ENCODE data around the gene ELMO3.

ELMO3 gene

DNA sequence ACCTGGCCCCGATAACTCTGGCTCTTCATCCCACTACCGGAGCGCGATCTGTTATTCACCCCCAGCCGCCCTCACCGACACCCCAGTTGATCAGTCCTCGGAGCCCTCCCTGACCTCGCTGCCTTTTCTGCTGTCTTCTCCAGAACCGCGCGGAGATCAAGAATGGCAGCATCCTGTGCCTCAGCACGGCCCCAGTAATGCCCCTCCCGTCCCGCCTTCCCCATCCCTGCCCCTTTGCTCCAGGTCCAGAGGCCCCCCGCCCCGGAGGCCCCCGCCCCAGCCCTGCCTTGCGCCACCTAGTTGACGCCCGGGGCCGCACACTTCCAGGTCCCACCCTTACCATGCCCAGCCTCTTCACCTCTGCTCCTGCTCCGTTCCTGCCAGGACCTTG lies 872 bp downstream of the ELMO3 start:
- no peak for DNase-seq

DNA sequence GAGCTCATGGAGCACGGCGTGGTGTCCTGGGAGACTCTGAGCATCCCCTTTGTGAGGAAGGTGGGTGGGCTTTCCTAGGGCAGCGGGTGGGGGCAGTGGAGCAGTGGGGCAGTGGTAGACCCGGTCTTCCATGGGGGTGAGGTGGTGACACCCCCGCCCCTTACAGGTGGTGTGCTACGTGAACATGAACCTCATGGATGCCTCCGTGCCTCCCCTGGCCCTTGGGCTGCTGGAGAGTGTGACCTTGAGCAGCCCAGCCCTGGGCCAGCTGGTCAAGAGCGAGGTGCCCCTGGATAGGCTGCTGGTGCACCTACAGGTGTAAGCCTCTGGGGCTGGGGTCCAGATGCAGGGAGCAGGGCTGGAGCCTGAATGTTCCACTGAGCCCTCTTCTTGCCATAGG lies 1.6 kb downstream of the ELMO3 start:
- no peak for DNase-seq

GRCh38 chr16:67201411-67202345 lies 2.7 kb downstream of the ELMO3 start:
- DNase-seq: no peak

DNA sequence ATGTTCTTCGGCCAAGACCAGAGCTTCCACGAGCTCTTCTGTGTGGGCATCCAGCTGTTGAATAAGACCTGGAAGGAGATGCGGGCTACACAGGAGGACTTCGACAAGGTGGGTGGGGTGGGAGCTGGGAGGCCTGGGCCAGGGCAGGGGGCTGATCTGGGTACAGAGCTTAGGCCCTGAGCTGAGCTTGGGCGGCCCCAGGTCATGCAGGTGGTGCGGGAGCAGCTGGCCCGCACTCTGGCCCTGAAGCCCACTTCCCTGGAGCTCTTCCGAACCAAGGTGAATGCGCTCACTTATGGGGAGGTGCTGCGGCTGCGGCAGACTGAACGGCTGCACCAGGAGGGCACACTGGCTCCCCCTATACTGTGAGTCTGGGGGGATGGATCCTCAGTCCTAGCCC lies 3.5 kb downstream of the ELMO3 start:
- no peak for DNase-seq

DNA sequence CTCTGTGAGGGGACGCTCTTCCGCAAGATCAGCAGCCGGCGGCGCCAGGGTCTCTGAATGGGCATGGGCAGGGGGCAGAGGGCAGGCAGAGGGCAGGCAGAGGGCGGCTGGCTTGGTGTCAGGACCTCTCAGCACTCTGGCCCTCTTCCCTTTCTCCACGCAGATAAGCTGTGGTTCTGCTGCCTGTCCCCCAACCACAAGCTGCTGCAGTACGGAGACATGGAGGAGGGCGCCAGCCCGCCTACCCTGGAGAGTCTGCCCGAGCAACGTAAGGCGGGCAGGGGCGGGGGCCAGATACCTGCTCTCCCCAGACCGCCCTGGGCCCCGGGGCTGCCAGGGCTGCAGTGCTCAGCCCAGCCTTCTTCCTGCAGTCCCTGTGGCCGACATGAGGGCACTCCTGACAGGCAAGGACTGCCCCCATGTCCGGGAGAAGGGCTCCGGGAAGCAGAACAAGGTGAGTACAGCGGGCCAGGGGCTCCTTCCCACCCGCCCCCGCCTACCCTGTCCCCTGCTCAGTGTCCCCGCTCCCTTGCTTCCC lies 4.1 kb downstream of the ELMO3 start:
- DNase-seq: no peak

GRCh38 chr16:67204076-67204475 lies 5.1 kb downstream of the ELMO3 start:
- no peak for DNase-seq

DNA sequence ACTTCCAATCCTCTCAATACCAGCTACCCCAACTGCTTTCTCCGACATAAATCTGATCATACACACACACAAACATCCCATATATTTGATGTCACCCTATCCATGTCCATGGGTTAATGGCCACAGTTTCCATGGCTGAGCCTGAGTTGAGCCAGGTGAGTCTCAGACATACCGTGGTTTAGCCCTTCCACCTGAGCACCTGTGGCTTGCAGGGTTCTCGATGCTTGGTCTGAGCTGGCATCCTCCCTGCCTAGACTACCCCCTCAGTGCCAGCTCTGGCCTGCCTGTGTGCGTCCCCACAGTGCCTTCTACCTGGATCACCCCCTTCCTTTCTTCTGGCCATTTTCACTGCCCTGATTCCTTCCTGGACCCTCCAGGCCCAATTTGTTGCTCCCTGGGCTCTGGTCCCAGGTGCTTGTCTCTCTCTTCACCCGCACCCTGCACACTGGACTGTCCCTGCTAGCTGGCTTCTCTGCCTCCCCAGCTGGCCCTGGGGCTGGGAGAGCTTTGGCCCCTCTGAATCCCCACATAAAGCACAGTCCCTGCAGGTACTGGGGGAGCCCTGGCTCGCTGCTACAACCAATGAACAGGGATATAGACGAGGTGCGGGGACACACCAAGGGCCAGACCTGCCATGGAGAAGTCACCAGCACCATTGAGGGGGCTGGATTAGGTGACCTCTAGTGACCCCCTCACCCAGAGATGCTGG lies 7.4 kb downstream of the ELMO3 start:
- no peak for DNase-seq

GRCh38 chr16:67206838-67207248 lies 7.9 kb downstream of the ELMO3 start:
- DNase-seq: no peak

DNA sequence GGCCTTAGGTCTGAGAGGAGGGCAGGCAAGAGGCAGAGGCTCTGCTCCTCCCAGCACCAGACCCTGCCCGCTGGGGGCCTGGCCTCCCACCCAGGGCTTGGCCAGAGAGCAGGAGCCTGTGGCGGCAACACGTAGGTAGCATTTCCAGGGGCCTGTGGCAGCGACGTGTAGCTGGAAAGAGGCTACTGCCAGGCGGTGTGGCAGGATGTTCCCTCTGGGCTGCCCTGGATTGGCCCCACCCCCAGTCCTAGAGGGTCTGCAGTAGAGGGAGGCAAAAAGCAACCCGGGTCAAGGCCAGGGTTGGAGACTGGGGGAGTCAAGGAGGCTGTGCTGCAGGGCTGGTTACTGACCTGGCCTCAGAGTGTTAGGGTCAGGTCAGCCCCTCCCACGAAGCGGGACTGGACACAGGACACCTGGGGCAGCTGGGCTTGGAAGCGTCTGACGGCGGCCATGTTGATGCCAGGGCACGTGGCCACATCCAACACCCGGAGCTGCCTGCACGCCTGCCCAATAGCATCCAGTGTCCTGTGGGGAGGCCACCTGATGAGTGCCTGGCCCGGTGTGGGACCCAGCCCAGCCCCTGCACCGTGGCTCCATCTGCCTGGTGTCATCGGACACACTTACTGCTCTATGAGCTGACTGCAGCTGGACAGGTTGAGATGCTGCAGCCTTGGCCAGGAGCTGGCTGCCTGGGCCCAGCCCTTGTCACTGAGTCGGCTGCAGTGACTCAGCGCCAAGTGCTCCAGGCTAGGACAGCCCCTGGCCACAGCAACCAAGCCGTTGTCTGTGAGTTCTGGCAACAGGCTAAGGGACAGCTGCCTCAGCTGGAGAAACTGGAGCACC lies 8.5 kb downstream of the ELMO3 start:
- DNase-seq: peak; percentile 41

GRCh38 chr16:67208154-67208896 lies 9.4 kb downstream of the ELMO3 start:
- no peak for DNase-seq

DNA sequence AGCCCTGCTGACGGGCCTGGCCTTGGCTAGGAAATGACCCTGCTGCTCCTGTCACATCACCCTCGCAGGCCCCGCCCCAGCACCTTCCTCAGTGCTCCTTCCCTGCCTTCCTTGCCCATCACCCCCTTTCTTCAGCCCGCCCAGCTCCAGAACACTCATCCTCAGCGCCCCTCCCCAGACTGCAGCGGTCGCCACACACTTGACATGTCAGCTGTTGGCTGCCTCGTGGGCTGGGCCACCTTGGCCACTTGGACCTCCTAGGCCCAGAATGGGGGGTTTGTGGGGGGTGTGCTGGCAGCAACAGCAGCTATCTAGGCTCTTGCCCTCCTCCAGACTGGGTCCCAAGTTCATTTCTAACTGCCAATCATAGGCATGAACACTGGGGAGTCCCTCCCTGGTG lies 10.6 kb downstream of the ELMO3 start:
- DNase-seq: no peak

- DNase-seq: no peak
Measured at GRCh38 chr16:67210069-67210937, 11.4 kb downstream of the ELMO3 start.

- DNase-seq: no peak
Measured at GRCh38 chr16:67211674-67212073, 12.7 kb downstream of the ELMO3 start.

GRCh38 chr16:67212766-67213165 lies 13.8 kb downstream of the ELMO3 start:
- no peak for DNase-seq

- DNase-seq: no peak
Measured at GRCh38 chr16:67213197-67214019, 14.5 kb downstream of the ELMO3 start.

GRCh38 chr16:67215706-67216105 lies 16.8 kb downstream of the ELMO3 start:
- DNase-seq: no peak

DNA sequence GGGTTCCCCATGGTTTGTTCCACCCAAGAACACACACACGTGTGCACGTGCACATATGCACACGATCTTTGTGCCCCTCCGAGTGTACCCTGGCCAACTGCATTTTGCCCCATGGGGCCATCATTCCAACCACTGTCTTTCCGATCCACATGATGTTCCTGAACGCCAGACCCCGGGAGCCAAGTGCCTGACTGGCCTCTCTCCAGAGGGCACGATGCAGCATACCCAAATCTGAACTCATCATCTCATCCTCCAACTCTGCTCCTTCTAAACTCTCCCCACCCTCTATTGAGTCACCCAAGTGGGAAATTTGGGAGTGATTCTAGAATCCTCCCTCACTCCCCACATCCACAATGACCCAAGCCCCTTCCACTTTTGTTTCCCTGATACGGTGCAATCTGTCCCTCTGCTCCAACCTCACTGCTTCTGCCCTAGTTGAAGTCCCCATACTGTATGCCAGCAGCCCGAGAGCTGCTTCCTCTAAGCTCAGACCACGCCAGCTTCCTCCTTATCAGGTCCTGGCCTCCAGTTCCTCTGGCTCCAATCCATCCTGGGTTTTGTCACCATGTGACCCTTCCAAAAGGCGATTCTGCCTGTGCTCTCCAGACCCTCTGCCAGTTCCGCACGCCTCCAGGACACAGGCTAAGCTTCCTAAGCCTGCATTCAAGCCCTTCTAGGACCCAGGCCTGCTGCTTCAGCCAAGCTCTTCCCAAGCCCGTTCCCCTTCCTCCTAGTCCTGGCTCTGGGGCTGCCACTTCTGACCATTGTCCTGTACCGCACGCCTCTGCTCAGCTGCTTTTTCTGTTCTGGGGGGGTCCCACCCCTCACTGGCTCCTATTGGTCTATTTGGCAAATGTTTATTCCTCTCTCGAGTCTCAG lies 17.9 kb downstream of the ELMO3 start:
- DNase-seq: peak; percentile 93

DNA sequence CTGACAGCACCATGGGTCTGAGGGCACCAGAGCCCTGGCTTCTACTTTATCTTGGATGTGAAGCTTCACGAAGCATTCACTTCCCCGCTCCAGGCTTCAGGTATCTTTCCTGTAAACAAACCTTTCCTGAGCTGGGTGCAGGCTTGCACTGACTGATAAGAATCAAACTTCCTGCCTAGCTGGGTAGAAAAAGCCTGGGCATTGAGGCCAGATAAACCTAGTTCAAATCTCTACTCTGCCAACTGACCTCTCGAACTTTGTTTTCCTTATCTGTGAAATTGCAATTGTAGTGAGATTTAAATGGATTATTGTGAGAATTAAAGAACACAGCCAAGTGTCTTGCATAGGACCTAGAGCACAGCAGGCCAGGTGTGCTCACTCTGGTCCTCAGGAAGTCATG lies 25.1 kb downstream of the ELMO3 start:
- no peak for DNase-seq

- no peak for DNase-seq
Measured at GRCh38 chr16:67226295-67226803, 27.4 kb downstream of the ELMO3 start.
